Measurements from ENCODE around the gene PAX7.

The PAX7 gene

DNA sequence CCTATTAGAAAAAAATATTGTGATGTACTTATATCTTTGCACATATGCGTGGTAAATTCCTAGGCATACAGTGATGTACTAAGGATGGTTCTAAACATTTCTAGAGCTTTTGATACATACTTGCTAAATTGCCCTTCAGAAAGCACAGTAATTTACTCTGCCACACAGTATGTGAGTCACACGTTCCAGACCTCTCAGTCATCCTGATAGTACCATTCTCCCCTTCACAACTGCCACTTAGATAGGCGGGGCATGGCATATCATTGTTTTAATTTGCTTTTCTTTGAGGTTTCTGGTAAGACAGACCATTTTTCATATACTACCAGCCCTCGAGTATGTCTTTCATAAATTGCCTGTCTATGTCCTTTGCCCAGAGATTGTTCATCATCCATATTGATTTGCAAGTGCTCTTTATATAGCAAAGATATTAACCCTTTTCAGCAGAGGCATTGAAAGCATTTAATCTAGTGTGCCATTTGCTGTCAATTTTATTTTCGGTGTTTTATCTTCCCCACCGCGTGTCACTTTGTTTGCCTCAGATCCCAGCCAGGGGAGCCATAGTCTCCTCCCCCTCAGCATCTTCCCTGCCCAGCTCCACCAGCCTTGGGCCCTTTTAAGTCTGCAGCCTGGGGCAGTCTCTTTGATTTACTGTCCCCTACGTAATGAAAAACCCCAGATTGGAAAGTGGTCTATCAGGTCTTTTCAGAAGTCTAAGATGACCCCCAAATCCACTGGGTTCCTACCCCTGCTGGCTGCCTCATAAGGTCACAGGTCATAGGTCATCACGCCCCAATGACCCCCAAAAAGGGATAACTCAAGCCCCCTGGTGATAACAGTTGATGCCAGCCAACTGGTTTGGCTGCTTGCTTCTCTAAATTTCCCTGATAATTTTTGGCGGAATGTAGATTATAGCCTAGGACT is 11.8 kb upstream of the PAX7 start:
- no peak for DNase-seq (ENCODE audit: low read depth in 2 of 2)

DNA sequence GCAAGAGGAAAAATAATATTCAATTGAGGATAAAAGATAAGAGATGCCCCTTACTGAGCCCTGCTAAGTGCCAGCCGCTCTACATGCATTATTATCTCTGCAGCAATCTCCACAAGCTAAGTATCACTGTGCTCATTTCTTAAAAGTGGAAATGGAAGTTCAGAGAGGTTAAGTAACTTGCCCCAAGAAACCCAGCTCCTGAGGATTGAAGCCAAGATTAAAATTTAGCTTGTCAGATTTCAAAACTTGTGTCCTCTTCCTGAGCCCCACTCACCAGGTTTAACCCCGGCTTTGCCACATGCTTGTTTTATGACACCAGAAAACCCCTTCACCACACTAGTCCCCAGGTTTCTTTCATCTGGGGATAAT is 11.2 kb upstream of the PAX7 start:
- DNase-seq (ENCODE audit: low read depth in 2 of 2), result no peak

GRCh38 chr1:18628511-18628910 is 2.1 kb upstream of the PAX7 start:
- no peak for DNase-seq (ENCODE audit: low read depth in 2 of 2)

DNA sequence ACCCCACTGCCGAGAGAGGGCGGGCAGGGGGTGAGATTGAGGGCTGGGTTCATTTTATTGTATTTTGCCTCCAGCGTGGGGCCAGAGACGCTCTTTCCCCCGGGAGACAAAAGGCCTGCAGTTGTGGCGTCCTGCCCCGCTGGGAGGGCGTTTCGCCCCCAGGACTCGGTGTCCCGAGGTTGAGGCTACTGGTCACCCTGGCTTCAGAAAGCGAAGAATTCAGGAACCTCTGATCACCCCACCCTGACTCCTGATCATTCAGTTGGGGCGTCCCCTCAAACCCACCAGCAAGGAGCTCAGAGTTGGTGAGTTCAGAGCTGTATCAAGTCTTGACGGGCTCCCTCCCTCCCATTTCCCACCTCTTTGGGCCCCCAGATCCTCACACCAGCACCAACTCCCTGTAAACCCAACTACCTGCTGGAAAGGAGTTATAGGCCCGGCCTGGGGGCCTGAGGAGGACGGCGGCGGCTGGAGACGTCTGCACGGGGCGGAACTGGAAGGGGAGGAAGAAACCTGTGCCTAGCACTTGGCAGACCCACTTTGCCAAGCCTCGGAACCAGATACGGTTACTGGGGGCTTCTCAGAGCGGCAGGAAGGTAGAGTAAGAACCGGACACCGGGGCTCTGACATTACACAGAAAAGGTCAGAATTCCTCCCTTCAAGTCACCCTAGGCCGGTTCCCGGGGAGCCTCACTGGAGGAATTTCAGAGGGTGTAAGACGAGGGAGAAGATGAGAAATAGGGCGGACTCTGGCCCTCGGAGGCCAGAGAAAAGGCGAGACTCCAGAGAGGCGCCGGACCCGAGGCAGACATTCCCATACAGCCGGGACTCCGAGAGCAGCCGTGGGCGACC is 761 bp upstream of the PAX7 start:
- no peak for DNase-seq (ENCODE audit: low read depth in 2 of 2)

DNA sequence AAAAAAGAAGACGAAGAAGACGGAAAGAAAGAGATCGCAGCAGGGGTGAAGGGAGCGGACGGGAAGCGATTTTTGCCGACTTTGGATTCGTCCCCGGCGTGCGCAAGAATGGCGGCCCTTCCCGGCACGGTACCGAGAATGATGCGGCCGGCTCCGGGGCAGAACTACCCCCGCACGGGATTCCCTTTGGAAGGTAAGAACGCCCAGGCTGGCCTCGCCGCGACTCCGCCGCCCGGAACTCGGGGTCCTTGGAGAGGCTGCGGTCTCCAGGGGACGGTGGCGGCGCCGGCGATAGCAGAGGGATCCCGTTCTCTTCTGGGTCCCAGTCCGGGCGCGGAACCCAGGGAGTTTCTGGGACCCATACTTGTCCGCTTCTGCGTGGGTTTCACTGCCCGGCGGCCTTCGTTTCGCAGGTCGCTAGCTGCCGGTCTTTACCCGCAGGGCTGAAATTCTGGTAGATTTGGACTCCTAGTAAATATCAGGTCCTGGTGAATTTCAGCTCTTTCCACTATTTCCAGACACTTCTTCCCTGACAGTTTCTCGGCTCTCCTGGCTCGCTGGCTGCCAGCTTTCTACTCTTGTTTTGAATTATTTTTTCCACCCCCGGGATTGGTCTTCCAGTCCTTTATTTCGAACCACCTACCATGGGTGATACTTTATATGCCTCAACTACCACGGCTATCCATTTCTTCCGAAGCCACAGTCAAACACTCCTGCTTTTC is 1.0 kb downstream of the PAX7 start:
- DNase-seq (ENCODE audit: low read depth in 2 of 2), result no peak

- DNase-seq (ENCODE audit: low read depth in 2 of 2), result no peak
These were observed 1.6 kb downstream of the PAX7 start for GRCh38 chr1:18632218-18632588.

GRCh38 chr1:18632783-18633421 is 2.3 kb downstream of the PAX7 start:
- no peak for DNase-seq (ENCODE audit: low read depth in 2 of 2)

DNA sequence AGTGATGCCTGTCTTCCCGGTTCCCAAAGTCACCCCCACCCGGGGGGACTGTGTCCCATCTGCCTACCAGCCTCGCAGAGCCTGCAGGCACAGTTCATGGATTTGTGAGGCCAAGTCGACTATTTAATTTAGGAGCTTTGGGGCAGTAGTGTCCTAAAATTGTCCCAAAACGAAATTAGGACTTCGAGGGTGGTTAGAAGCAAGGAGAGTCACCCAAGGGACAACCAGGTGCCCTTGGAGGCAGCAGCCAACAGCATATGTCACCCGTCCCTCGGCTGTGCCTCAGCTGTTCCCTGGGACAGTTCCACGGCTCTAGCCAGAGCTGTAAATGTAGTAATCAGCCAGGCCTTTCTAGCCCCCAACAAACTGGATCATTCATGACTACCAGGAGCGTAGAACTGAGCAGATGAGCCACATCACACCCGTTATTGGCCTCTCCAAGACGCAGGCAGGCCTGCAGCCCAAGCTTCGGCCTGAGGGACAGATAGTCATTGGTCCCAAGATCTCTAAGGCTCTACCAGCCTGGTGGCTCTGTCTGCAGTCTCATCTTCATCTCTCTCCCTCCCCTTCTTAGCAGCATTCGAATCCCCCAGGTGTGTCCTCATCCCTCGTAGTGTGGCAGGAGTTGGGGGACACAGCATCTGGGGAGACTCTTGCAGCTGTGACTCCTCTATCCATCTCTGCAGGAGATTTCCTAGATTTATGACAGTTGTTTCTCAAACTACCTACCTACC is 2.9 kb downstream of the PAX7 start:
- DNase-seq (ENCODE audit: low read depth in 2 of 2), result no peak

GRCh38 chr1:18634276-18634675 is 3.6 kb downstream of the PAX7 start:
- DNase-seq (ENCODE audit: low read depth in 2 of 2), result no peak

- DNase-seq (ENCODE audit: low read depth in 2 of 2), result no peak
These were observed 4.5 kb downstream of the PAX7 start for GRCh38 chr1:18635070-18635577.

- DNase-seq (ENCODE audit: low read depth in 2 of 2), result no peak
These were observed 5.4 kb downstream of the PAX7 start for GRCh38 chr1:18635891-18636595.

DNA sequence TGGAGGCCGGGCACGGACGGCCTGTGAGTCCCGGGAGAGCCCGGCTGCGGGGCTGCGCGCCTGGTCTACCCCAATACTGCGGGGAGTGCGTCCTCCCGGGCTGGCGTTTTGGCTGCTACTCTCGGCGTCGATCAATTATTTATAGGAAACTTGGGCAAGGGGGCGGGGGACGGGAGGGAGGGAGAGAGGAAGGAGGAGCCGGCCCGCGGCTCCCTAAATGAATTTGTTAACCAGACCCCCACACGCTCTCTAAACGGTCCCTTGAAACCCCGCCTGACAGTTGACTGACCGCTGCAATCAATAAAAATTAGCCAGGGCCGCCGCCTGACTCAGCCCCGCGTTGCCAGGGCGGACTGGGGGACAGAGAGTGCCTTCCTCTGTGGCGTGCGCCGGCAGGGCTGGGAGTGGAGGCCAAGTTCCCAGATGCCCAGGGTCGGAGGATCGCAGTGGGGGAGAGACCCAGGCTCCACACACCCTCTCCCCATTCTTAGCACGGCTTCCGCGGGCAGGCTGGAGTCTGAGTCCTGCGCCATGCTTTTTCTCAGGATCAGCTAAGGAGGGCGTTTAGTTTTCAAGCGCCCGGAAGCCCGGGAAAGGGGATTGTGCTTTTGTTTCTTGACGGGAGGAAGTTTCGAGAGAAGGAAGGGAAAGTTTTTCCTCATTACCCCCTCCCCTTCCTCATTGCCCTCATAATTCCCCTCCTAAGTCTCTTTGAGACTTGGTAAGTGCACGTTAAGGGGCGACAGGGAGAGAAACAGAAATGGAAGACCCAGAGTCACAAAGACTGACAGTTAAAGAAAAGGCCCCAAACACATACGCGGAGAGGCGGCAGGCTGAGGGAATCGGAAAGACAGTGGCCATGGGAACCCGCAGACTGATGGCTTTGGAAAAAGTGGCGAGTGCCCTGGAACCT is 6.2 kb downstream of the PAX7 start:
- DNase-seq (ENCODE audit: low read depth in 2 of 2), result no peak

DNA sequence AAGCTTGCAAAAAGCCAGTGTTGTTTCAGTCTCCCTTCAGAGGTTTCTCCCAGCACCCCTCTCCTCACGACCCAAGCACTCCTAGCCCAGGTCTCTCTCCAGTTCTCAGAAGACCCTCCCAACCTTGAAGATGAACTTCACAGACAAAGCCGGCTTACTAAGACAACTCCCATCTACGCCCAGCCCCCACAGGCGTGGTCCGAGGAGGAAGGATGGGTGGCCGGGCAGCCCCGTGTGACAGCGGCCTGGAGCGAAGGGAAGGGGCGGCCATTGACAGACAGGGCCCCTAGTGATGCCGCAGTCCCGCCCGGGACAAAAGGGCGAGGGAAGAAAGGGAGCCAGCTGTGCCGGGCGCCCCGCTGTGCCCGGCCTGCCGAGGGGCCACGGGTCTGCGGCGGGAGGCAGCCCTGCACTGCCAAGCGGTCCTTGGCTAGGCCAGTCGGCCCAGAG is 6.9 kb downstream of the PAX7 start:
- no peak for DNase-seq (ENCODE audit: low read depth in 2 of 2)

DNA sequence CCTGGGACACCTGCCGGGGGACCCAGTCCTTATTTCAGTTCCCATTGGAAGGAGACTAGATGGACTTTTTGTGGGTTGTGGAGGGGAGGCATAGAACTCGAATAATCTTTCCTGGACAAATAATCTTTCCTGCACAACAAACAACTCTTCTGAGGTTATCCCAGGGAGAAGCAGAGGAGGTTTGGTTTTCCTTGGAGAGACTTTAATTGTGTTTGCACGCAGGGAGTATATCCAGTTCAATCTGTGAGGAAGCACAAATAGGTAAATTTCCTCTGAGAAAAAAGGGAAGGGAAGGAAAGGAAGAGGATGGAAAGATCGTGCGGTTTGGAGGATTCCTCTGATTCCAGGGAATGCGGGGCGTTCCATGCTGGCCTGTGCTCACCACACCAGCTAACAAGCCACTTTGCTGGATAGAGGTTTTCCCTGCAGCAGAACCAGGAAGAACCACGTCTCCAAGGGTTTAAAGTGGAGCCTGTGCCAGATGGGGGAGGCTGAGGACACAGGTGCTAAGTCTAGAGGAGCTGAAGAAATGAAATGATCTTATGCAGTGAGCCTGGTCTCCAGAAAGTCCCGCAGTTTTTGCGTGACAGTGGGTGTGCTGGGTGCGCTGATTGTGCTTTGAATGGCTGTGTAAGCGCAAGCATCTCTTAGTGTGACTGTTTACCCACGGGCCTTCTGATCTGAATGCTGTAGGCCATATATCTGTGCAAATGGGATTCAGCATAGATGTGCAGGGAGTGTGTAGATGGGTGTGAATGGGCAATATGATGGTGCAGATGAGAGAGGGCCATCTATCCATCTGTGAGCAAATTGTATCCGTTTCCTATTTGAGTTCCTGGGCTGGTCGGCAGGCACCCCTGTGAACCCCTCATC is 7.6 kb downstream of the PAX7 start:
- no peak for DNase-seq (ENCODE audit: low read depth in 2 of 2)

DNA sequence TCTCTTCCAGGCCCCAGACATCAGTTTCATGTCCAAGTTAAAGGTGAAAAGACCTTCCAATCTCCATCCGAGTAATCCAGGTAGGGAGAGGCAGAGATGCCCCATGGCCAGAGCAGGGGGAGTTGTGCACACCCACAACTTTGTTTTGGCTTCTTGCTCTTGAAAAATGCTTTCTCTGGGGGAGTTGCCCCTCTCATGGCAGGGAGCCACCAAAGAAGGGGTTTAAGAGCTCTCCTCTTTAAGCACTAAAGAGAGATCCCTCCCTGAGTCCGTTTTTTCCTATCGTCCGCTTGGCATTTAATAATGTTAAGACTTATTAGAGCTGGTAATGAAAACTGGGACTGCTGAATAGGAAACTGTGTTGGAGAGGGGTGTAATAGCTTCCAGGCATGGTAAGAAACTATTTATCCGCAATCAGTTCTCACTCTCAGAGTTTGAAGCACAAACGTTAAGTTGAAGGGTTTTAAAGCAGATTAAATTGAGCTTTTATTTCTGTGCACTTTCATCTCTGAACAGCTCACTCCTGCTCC is 8.3 kb downstream of the PAX7 start:
- no peak for DNase-seq (ENCODE audit: low read depth in 2 of 2)

GRCh38 chr1:18639368-18640055 is 8.9 kb downstream of the PAX7 start:
- no peak for DNase-seq (ENCODE audit: low read depth in 2 of 2)
